Left colon (tissue), 2 donors: ENCODE measurements around the gene CTSC. TPM values are rescaled to one million over a fixed set of nuclear protein-coding genes. Genes with fewer than 3 reads are reported as not detected.
"Not testable (repeated sequence)": the region's sequence is repeated elsewhere in the genome, so short reads cannot be mapped to it uniquely, and the experiment has no call there.

ENCODE experiments used
- ATAC-seq: fragments of 200-7000 bp; cut with Tn5 transposase; one replicate; pipeline ENCODE4 v1.9.1; 2020; ENCODE audit warnings: mild to moderate bottlenecking, moderate library complexity
- DNase-seq, 2 donors: peaks; one replicate each; pipeline ENCODE4 v3.0.0-alpha.2; 2020
- intact Hi-C, 2 donors: fragments of 100-400 bp; cut with DNase I in 1 of 2; cut with micrococcal nuclease in 1 of 2; formaldehyde crosslinking; loops; one replicate each; pipeline versions ENCODE4 v1.11.2 to v1.14.0; 2022; cut with DNase I, micrococcal nuclease
- total RNA-seq, 2 donors: library from RNA; stranded (reverse); fragmentation: NEBNext Ultra II Directional; extraction: Animal tissue kit (Norgen Biotek cat#: 25700); gene quantifications; one replicate each; pipeline ENCODE4 v1.2.1, GENCODE V29; 2021
- donor health status: DM: no; HTN: no; CAD: no.
- donor health status: DM: yes; HTN: yes; CAD: no.

Gene CTSC
- total RNA-seq, 2 donors from 2014 or later: 65.4 to 133 TPM

- ATAC-seq (no peak), DNase-seq (no peak)
- intact Hi-C loops: no loop called here
Observed at GRCh38 chr11:88297421-88297820, 40.1 kb downstream of the CTSC start.

- ATAC-seq: no peak
Observed at GRCh38 chr11:88295028-88295427, 42.5 kb downstream of the CTSC start.

GRCh38 chr11:88293931-88294330, 43.6 kb downstream of the CTSC start:
- DNase-seq (no peak), ATAC-seq (no peak)
- intact Hi-C loops: no loop called here

More at GRCh38 chr11:88295028-88295427, 42.5 kb downstream of the CTSC start:
- intact Hi-C loops: no loop called here
- DNase-seq: no peak

DNA sequence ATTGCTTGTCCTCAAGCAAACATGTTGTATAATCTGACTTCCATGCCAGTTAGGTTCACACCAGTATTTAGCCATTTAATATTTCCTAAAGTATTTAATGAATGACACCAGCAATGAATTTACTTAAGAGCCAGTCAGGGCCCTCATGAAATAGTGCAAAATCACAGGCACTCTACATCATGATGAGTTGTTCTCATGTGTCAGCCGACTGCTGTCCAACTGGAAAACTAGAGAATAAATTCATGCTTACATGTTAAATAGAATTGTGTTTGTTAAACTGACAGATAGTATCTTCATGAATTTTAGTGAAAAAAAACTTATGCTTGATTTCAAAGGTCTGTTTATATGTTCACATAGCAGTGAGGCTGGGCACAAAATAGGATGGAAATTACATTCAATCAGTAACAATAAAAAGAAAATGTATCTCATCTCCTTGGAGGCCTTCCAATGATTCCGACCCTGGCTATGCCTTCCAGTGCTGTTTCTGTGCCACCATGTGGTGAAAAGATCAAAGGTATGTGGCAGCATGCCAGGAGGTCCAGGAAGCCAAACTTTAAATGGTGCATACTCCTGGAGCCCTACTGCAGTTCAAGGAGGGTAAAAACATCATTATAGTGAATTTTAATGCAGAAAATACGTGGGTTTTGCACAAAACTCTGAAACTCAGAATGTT, 45.2 kb downstream of the CTSC start:
- ATAC-seq: peak; percentile 87
- intact Hi-C loops: no loop called here
- DNase-seq: peak in 1 of 2 donors; percentile 63

DNA sequence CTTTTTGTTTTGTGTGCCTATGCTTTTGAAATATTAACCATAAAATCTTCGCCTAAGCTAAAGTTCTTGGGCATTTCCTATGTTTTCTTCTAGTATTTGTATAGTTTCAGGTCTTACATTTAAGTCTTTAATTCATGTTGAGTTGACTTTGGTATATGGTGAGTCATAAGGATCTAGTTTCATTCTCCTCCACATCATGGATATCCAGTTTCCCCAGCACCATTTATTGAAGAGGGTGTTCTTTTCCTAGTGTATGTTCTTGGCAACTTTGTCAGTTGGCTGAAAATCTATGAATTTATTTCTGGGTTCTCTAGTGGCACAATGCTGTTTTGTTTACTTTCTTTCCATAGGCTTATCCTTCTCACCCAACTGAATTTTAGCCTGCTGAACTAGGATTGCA, 49.0 kb downstream of the CTSC start:
- DNase-seq (no peak), ATAC-seq (no peak)
- intact Hi-C loops: no loop called here

GRCh38 chr11:88284336-88285050, 53.0 kb downstream of the CTSC start:
- ATAC-seq (no peak), DNase-seq (no peak)
- intact Hi-C loops: no loop called here

- intact Hi-C loops: no loop called here
- ATAC-seq (no peak), DNase-seq (no peak)
Observed at GRCh38 chr11:88282747-88283515, 54.6 kb downstream of the CTSC start.

- DNase-seq: no peak
- intact Hi-C loops: no loop called here
- ATAC-seq: no peak
Observed at GRCh38 chr11:88281317-88281712, 56.2 kb downstream of the CTSC start.

GRCh38 chr11:88280673-88281316, 56.7 kb downstream of the CTSC start:
- no peak for ATAC-seq
- DNase-seq: no peak
- intact Hi-C loops: no loop called here

DNA sequence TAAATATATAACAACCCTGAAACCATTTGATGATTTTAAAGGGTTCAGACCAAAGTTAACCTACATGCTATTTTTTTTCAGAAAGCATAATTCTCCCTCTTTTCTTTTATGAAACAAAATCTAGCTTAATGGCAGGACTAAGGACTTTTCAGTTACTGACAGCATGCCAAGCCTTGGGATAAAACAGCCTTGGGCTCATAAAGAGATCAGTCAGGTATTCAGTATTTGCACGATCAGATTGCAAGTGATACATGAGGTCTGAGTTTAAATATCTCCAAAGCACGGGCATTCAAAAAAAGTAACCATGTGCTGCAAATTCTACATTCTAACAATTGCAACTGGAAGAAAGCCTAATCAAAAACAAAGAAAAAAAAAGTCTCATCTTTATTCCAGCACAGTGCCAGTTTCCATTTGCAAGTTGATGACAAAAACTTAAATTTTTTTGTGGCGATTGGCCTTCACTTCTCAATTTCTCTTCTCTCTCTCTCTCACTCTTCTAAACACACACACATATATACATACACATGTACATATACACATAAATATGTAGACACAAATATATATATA, 60.1 kb downstream of the CTSC start:
- ATAC-seq: no peak
- DNase-seq: no peak
- intact Hi-C loops: no loop called here

GRCh38 chr11:88275636-88276035, 61.9 kb downstream of the CTSC start:
- no peak for DNase-seq
- intact Hi-C loops: no loop called here
- ATAC-seq: no peak

DNA sequence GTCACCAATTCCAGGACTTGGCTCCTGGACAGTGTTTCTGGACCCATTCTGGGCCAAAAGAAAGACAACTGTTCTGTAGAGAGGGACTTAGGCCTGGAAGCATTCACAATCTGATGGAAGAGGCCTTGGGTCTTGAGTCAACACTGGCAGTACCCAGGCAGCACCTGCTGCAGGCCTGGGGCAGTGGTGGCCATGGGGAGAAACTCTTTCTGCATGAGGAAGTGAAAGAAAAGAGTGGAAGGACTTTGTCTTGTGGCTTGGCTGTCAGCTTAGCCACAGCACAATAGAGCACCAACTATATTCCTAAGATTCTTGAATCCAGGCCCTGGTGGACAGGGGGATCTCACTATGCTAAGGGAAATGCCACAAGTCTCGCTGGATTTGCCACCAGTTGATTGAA, 70.6 kb downstream of the CTSC start:
- intact Hi-C loops: no loop called here
- DNase-seq (no peak), ATAC-seq (no peak)

- DNase-seq (no peak), ATAC-seq (no peak)
- intact Hi-C loops: no loop called here
Observed at GRCh38 chr11:88266157-88266556, 71.4 kb downstream of the CTSC start.

GRCh38 chr11:88259431-88259830, 78.1 kb downstream of the CTSC start:
- DNase-seq (no peak), ATAC-seq (no peak)
- intact Hi-C loops: no loop called here

GRCh38 chr11:88252208-88252607, 85.3 kb downstream of the CTSC start:
- ATAC-seq: no peak
- DNase-seq: no peak

GRCh38 chr11:88250566-88251242, 86.8 kb downstream of the CTSC start:
- ATAC-seq (no peak), DNase-seq (no peak)
- intact Hi-C loops: no loop called here

More at GRCh38 chr11:88252208-88252607, 85.3 kb downstream of the CTSC start:
- intact Hi-C loops: no loop called here

DNA sequence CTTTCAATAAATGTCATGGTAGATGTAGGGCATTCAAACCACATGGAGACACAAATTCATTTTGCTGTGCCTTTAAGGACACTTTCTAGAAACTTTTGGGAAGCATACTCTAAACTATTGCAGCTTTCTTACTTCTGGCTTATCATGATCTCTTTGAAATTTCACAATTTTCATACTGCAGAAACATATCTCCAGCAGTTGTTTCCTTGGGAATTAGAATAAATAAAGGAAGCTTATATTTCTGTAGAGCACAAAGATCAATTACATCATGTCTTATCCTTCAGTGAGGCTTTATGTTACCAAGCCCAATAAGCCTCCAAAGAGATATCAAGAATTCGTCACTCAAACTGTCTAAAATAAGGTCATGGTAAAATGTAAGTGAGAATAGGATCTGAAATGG, 87.8 kb downstream of the CTSC start:
- intact Hi-C loops: no loop called here
- DNase-seq: no peak
- ATAC-seq: no peak

DNA sequence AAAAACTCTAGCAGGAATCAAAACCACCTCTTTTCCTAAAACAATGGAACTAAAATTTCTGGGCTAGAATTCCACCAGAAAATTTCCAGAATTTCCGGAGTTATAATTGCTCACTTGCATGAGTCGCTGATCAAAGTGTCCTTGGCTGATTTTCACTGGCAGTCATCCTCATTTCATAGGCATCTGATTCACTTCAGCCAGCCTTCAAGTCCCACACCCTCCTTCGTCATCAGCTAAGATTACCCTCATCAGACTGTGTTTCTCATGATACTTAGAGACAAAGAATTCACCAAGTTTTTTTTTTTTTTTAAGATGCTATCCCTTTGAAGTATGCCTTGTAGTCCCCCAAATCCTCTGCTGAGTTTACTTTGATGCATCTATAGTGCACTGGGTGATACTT, 90.8 kb downstream of the CTSC start:
- intact Hi-C loops: no loop called here
- DNase-seq: no peak
- no peak for ATAC-seq

GRCh38 chr11:88245576-88245975, 92.0 kb downstream of the CTSC start:
- intact Hi-C loops, DNase-seq, ATAC-seq: not testable (repeated sequence)
